ENCODE data around the gene SNX4. TPM values are rescaled to one million over a fixed set of nuclear protein-coding genes. Genes with fewer than 3 reads are reported as not detected.

Gene SNX4
- total and polyA plus RNA-seq, 2 of the 8 experiments (the other 6 are each of a cell fraction or from before 2014, with no cell fraction given) = 7.2 to 23.1 TPM

DNA sequence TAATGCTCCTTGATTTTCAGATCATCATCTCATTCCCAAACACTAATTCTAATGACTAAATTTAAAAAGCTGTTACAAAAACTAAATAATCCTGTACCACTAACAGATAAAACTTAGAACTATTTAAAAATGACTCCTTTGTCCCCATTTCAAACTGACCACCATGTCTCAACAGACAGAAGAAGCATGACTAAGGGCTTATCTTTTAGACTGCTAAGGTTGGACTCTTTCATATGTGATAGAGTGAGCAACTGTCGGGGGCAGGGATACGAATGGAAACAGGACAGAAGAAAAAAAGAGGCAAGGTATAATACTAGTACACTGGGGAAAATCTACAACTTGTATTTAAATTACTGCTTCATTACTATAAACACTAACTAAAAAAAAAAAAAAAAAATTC is 23.3 kb downstream of the SNX4 start:
- Histone ChIP-seq H2BK15ac (ENCODE audit: low read length) (no peak overlapping the region), H3K36me3 (ENCODE audit: control insufficient read depth in 2 of 4, insufficient read depth in 4 of 4, low read length in 3 of 4) (peaks cover 0 to 21% (median 7%) of the 10 kb centered on the region in 4 experiments; a peak in 5 of 8 replicates)
- POLR2A ChIA-PET (ENCODE audit: partially characterized antibody) = no interaction called here

More for the DNA sequence above, 23.3 kb downstream of the SNX4 start:
- no peak overlapping the region for H3K4me2 ChIP-seq (ENCODE audit: insufficient read depth in 1 of 2, low read depth in 2 of 2, low read length in 2 of 2)
- no peak overlapping the region for H2AK5ac ChIP-seq (ENCODE audit: low read depth, low read length)
- no peak overlapping the region for H4K5ac ChIP-seq (ENCODE audit: insufficient read length, low read depth, low read length)
- no peak for FAIRE-seq
- H3K9me3 ChIP-seq (ENCODE audit: insufficient read depth in 2 of 2, low read depth in 1 of 2, low read length in 1 of 2) = no peaks in the 10 kb centered on the region
- no peak overlapping the region for H4K91ac ChIP-seq (replicated peaks; ENCODE audit: insufficient read length, low read length)
- CTCF ChIA-PET (ENCODE audit: partially characterized antibody) = no interaction called here
- no peaks in the 10 kb centered on the region for H3K27me3 ChIP-seq (replicated peaks in 1 of 4; ENCODE audit: control insufficient read depth in 3 of 4, extremely low read depth in 1 of 4, insufficient read depth in 3 of 4, low read length in 3 of 4)
- no peak overlapping the region for H3K23ac ChIP-seq (ENCODE audit: insufficient read length)
- H3K23me2 ChIP-seq (ENCODE audit: low read depth, low read length) = no peaks in the 10 kb centered on the region
- no peak overlapping the region for H3K4me3 ChIP-seq (ENCODE audit: extremely low read depth in 1 of 4, insufficient read depth in 2 of 4, low read depth in 3 of 4, low read length in 4 of 4)
- no peak overlapping the region for H3K14ac ChIP-seq (ENCODE audit: insufficient read length)
- TF ChIP-seq CHD2 (IDR thresholded peaks at IDR 0.05; ENCODE audit: low read length) = no peak
- TF ChIP-seq NANOG (IDR thresholded peaks at IDR 0.05; ENCODE audit: insufficient read depth, low read depth, low read length, poor library complexity, severe bottlenecking) = no peak
- TF ChIP-seq, protein P1, sequence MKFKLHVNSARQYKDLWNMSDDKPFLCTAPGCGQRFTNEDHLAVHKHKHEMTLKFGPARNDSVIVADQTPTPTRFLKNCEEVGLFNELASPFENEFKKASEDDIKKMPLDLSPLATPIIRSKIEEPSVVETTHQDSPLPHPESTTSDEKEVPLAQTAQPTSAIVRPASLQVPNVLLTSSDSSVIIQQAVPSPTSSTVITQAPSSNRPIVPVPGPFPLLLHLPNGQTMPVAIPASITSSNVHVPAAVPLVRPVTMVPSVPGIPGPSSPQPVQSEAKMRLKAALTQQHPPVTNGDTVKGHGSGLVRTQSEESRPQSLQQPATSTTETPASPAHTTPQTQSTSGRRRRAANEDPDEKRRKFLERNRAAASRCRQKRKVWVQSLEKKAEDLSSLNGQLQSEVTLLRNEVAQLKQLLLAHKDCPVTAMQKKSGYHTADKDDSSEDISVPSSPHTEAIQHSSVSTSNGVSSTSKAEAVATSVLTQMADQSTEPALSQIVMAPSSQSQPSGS (IDR thresholded peaks at IDR 0.05; ENCODE audit: low read length) = no peak
- no peak for TF ChIP-seq ASH2L (IDR thresholded peaks at IDR 0.05; ENCODE audit: low read length)
- no peak for TF ChIP-seq SP4 (IDR thresholded peaks at IDR 0.05; ENCODE audit: low read length)
- no peak for TF ChIP-seq SRF (IDR thresholded peaks at IDR 0.05; ENCODE audit: low read depth, low read length)
- no peak for TF ChIP-seq POLR2AphosphoS5 (IDR thresholded peaks at IDR 0.05; ENCODE audit: low read depth, low read length)
- no peak for TF ChIP-seq BRCA1 (IDR thresholded peaks at IDR 0.05; ENCODE audit: low read depth, low read length)
- no peak for TF ChIP-seq RXRA (IDR thresholded peaks at IDR 0.05; ENCODE audit: insufficient read depth, low read depth, low read length)
- TF ChIP-seq SP1 (IDR thresholded peaks at IDR 0.05; ENCODE audit: low read depth, low read length) = no peak
- TF ChIP-seq HDAC6 (IDR thresholded peaks at IDR 0.05; ENCODE audit: low read depth, low read length) = no peak
- no peak overlapping the region for H2BK5ac ChIP-seq (ENCODE audit: low read depth, low read length)
- no peak overlapping the region for H3K27ac ChIP-seq (ENCODE audit: low read depth, low read length)
- H2BK12ac ChIP-seq (ENCODE audit: low read depth, low read length) = no peak overlapping the region
- H2BK120ac ChIP-seq (replicated peaks; ENCODE audit: low read depth, low read length) = no peak overlapping the region
- H3K79me1 ChIP-seq (ENCODE audit: low read depth, low read length) = no peaks in the 10 kb centered on the region
- DNase-seq (ENCODE audit: low read depth in 1 of 2, low spot score in 2 of 2) = no peak
- H3K4me1 ChIP-seq (replicated peaks in 1 of 4; ENCODE audit: control insufficient read depth in 3 of 4, insufficient read depth in 4 of 4, low read length in 3 of 4) = no peaks in the 10 kb centered on the region
- no peak overlapping the region for H2AFZ ChIP-seq (ENCODE audit: low read length)
- H3K18ac ChIP-seq (ENCODE audit: extremely low read depth, low read length) = no peak overlapping the region
- no peak overlapping the region for H2BK20ac ChIP-seq (ENCODE audit: low read length)
- no peaks in the 10 kb centered on the region for H4K20me1 ChIP-seq (replicated peaks in 1 of 2; ENCODE audit: control insufficient read depth in 1 of 2, insufficient read depth in 2 of 2, low read length in 2 of 2)
- no peak overlapping the region for H3K56ac ChIP-seq (replicated peaks; ENCODE audit: insufficient read length, low read depth, low read length)
- no peak overlapping the region for H3K4ac ChIP-seq (replicated peaks; ENCODE audit: insufficient read length, low read depth, low read length)
- H3K9ac ChIP-seq (replicated peaks in 1 of 4; ENCODE audit: extremely low read depth in 1 of 4, low read depth in 3 of 4, low read length in 3 of 4) = no peak overlapping the region
- no peaks in the 10 kb centered on the region for H3K79me2 ChIP-seq (ENCODE audit: control insufficient read depth in 1 of 2, insufficient read depth in 2 of 2, low read length in 2 of 2)
- H4K8ac ChIP-seq (ENCODE audit: extremely low read depth, insufficient read depth, low read length) = no peak overlapping the region
- WGBS, 2 experiments (ENCODE audit: extremely low coverage in 1 of 2, insufficient coverage in 1 of 2, insufficient read length in 1 of 2, insufficient replicate concordance in 2 of 2, low coverage in 1 of 2, low lambda C conversion rate in 2 of 2, missing lambda C conversion rate in 1 of 2) = 86% methylated on average over 2 of the region's 2 CpGs; no CpG with 5 or more reads in 1 of the 2 experiments
